Umbilical cord (tissue), 2 donors: ENCODE measurements around the gene SLA2. TPM values are rescaled to one million over a fixed set of nuclear protein-coding genes. Genes with fewer than 3 reads are reported as not detected.
"Not testable (repeated sequence)": the region's sequence is repeated elsewhere in the genome, so short reads cannot be mapped to it uniquely, and the experiment has no call there.

Experiments used
- DNase-seq: peaks from one replicate; pipeline ENCODE4 v3.0.0-alpha.2; 2015; ENCODE audit warnings: low spot score
- total RNA-seq: library from RNA; depleted of rRNA; stranded (reverse); fragments of >200 nt; gene quantifications from one replicate; pipeline ENCODE4 v1.2.3, GENCODE V29; 2014; ENCODE audit warnings: low replicate concordance; ENCODE audit not compliant: insufficient read depth

SLA2 gene
- total RNA-seq, 1 donor from 2014 or later = not detected

DNA sequence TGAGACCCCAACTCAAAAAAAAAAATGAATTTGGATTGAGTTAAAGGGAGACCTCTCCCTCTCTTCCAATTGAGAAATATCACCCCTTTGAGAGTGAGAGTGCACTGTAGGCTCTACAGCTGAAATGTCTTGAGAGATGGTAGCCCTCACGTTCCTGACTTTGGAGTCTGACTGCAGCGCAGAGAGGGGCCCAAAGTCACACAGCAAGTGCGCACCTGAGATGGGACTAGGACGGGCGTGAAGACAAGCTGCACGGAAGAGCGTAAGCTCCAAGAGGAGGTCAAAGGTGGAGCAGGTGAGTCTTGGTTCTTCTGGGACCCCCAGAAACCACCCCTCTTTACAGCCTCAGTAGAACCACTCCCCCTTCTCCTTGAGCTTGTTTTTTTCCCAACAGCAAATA is 643 bp downstream of the SLA2 start:
- no peak for DNase-seq

GRCh38 chr20:36644706-36645095 is 1.3 kb downstream of the SLA2 start:
- no peak for DNase-seq

GRCh38 chr20:36644032-36644705 is 1.8 kb downstream of the SLA2 start:
- DNase-seq = no peak

DNA sequence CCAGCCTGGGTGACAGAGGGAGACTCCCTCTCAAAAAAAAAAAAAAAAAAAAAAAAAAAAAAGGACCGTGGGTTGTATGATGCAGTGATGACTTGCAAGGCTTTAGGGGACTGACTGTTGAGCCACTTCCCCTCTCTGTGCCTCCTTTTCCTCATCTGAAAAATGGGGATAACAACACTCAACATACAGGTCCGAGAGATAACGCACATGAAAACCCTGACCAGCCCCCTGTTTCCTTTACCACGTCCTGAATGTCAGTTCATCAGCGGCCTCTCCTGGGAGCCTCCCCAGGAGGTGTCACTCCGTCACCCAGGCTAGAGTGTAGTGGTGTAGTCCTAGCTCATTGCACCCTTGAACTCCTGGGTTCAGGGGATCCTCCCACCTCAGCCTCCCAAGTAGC is 3.9 kb downstream of the SLA2 start:
- DNase-seq = no peak

- DNase-seq = no peak
Measured at GRCh38 chr20:36641506-36641843, 4.5 kb downstream of the SLA2 start.

DNA sequence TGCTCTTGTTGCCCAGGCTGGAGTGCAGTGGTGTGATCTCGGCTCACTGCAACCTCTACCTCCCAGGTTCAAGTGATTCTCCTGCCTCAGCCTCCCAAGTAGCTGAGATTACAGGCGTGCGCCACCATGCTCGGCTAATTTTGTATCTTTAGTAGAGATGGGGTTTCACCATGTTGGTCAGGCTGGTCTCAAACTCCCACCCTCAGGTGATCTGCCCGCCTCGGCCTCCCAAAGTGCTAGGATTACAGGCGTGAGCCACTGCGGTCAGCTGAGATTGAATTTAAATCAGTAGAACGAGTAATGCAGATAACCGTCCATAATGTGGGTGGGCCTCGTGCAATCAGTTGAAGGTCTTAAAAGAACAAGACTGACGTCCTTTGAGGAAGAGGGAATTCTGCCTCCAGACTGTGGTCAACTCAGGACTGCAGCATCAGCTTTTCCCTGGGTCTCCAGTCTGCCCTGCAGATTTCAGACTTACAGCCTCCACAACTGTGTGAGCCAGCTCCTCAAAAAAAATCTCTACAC is 7.1 kb downstream of the SLA2 start:
- DNase-seq = not testable (repeated sequence)

DNA sequence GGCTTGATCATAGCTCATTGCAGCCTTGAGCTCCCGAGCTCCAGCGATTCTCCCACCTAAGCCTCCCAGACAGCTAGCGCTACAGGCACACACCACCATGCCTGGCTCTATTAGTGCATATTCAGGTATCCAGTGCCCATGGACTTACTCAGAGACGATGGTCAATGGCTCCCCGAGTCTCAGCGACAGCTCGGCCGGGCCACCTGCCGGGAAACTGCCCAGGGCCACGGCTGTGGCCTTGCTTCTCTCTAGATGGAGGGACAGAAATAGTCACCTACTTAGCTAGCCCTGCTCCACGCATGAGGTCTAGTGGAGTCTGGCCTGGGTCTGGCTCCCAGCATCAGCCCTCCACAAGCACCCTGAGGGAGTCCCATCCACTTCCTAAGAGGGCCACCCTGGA is 11.7 kb downstream of the SLA2 start:
- DNase-seq = no peak

- no peak for DNase-seq
Measured at GRCh38 chr20:36633285-36633772, 12.7 kb downstream of the SLA2 start.

- DNase-seq = no peak
Measured at GRCh38 chr20:36632487-36633284, 13.3 kb downstream of the SLA2 start.

DNA sequence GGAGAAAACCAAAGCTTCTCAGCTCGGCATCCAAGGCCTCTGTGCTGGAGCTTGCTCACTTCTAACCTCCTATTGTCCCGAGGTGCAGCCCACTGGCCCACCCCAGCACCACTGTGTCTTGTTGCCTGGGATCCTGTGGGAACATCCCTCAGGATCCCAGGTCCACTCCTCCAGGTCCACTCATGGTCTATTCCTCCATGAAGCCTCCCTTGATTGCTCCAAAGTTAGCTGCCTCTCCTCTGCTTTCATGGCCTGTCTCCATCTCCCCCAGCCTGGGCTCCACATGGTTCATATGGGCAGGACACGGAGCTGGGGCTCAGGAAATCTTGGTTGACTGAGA is 13.9 kb downstream of the SLA2 start:
- DNase-seq = no peak

- DNase-seq = no peak
Measured at GRCh38 chr20:36631646-36632045, 14.3 kb downstream of the SLA2 start.

- no peak for DNase-seq
Measured at GRCh38 chr20:36629719-36630681, 16.0 kb downstream of the SLA2 start.

DNA sequence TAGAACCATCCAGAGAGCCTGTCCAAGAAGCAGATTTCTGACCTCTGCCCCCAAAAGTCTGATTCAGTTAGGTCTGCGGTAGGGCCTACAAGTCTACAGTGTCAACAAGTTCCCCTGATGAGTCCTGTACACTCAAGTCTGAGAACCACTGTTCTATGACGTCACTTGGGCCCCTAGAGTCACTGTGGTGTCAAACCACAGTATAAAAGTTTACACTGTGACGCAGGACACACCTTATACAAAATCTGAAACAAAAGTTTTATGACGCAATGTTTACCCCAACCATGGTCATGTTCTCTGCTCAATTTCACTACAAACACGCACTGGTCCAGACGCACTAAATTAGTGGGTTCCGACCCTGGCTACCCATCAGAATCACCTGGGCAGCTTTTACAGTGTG is 17.9 kb downstream of the SLA2 start:
- no peak for DNase-seq

- DNase-seq = no peak
Measured at GRCh38 chr20:36624944-36625324, 21.1 kb downstream of the SLA2 start.

GRCh38 chr20:36624068-36624943 is 21.7 kb downstream of the SLA2 start:
- no peak for DNase-seq

DNA sequence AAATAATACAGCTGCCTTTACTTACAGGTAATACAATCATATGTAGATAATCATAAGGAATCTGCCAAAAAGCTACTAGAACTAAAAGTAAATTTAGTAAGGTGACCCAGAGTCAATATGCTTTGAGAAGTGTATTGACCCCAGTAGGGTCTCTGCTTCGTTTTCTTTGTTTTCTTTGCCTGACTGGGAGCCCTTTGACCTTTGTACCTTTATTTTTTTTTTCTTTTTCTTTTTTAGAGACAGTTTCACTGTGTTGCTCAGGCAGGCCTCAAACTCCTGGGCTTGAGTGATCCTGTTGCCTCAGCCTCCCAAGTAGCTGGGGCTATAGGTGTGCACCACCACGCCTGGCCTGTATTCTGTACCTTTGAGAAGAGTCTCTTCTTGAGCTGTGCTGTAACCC is 22.6 kb downstream of the SLA2 start:
- no peak for DNase-seq

- DNase-seq = no peak
Measured at GRCh38 chr20:36620917-36621316, 25.1 kb downstream of the SLA2 start.

- no peak for DNase-seq
Measured at GRCh38 chr20:36614781-36615557, 31.0 kb downstream of the SLA2 start.

DNA sequence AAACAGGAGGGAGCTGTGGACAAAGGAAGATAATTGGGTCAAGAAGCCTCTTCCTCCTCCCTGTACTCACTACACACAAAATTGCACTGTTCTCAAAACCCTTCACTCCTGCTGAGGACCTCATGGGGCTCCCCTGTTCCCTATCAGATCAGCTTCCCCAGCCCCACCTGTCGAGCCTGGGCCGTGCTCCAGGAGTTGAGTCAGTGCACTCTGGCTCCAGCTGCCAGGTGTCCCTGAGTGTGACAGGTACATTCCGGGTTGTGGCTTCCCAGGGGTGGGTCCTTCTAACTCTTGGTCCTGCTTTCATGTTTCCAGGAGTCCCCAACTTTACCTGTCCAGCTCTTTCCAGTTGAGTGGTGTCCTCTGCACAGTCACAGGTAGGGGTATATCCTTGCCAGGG is 32.0 kb downstream of the SLA2 start:
- DNase-seq = no peak

- DNase-seq = no peak
Measured at GRCh38 chr20:36611625-36612024, 34.4 kb downstream of the SLA2 start.
